Smooth muscle cell (in vitro differentiated cells): Measurements from ENCODE around the gene FAM47E. TPM values are rescaled to one million over a fixed set of nuclear protein-coding genes. Genes with fewer than 3 reads are reported as not detected.
"Not testable (repeated sequence)": the region's sequence is repeated elsewhere in the genome, so short reads cannot be mapped to it uniquely, and the experiment has no call there.

Source experiments
- DNase-seq: peaks from one replicate; lab custom pipeline; 2025; ENCODE audit not compliant: unreplicated experiment; lab: John Stamatoyannopoulos, UW
- H2AFZ ChIP-seq: fragments of 200-600 bp; sonication (generic); 2 replicates; pipeline ENCODE4 v1.6.0; 2016; ENCODE audit warnings: antibody characterized with exemption, low read depth, mild to moderate bottlenecking
- H3F3A ChIP-seq: fragments of 200-600 bp; sonication (generic); 2 replicates; pipeline ENCODE4 v1.6.0; 2017; ENCODE audit warnings: antibody characterized with exemption, low read depth
- H3K27ac ChIP-seq: fragments of 200-600 bp; sonication (generic); 2 replicates; pipeline ENCODE4 v1.5.1; 2016; ENCODE audit warnings: low read depth, mild to moderate bottlenecking
- H3K27me3 ChIP-seq: fragments of 200-600 bp; sonication (generic); 2 replicates; pipeline ENCODE4 v1.6.1; 2016; ENCODE audit warnings: low read depth, mild to moderate bottlenecking
- H3K36me3 ChIP-seq: fragments of 200-600 bp; sonication (generic); 2 replicates; pipeline ENCODE4 v1.5.1; 2016; ENCODE audit warnings: low read depth
- H3K4me1 ChIP-seq: fragments of 200-600 bp; sonication (generic); 2 replicates; pipeline ENCODE4 v1.5.1; 2016; ENCODE audit warnings: low read depth
- H3K4me2 ChIP-seq: fragments of 200-600 bp; sonication (generic); 2 replicates; pipeline ENCODE4 v1.6.0; 2016; ENCODE audit warnings: mild to moderate bottlenecking
- H3K4me3 ChIP-seq: fragments of 200-600 bp; sonication (generic); 2 replicates; pipeline ENCODE4 v1.5.1; 2016; ENCODE audit warnings: mild to moderate bottlenecking
- H3K79me2 ChIP-seq: fragments of 200-600 bp; sonication (generic); 2 replicates; pipeline ENCODE4 v1.6.0; 2016; ENCODE audit warnings: low read depth, mild to moderate bottlenecking
- H3K9ac ChIP-seq: fragments of 200-600 bp; sonication (generic); 2 replicates; pipeline ENCODE4 v1.6.0; 2016; ENCODE audit warnings: low read depth
- H3K9me3 ChIP-seq: fragments of 200-600 bp; sonication (generic); replicated peaks from 2 replicates; pipeline ENCODE4 v1.5.1; 2016; ENCODE audit warnings: low read depth
- H4K20me1 ChIP-seq: fragments of 200-600 bp; sonication (generic); 2 replicates; pipeline ENCODE4 v1.6.0; 2016; ENCODE audit warnings: low read depth
- CTCF ChIP-seq: fragments of 200-600 bp; sonication (generic); IDR thresholded peaks from 2 replicates; pipeline ENCODE4 v1.5.1; 2017; ENCODE audit warnings: borderline replicate concordance, mild to moderate bottlenecking, antibody characterized with exemption; ENCODE audit not compliant: insufficient read depth, poor library complexity, severe bottlenecking
- WGBS: methylation state at CpG from one replicate; pipeline ENCODE4 v1.1.7; 2016; ENCODE audit warnings: low lambda C conversion rate; 5-methylcytosine and 5-hydroxymethylcytosine counted together
- polyA plus RNA-seq: library from polyadenylated mRNA; unstranded; fragments of >200 nt; fragmentation: Nextera tagmentation; extraction: Ambion mirVana; gene quantifications from 2 replicates; pipeline ENCODE4 v1.2.1, GENCODE V29; 2016
- total RNA-seq: library from RNA; depleted of rRNA; stranded (reverse); fragments of >200 nt; gene quantifications from 2 replicates; pipeline ENCODE4 v1.2.3, GENCODE V29; 2014

The FAM47E gene
- total and polyA plus RNA-seq, 2 experiments from 2014 or later: 0.63 to 0.73 TPM

- 80% methylated on average over 4 of the region's 4 CpGs for WGBS
- Histone ChIP-seq H3F3A (no peaks in the 10 kb centered on the region), H3K79me2 (no peaks in the 10 kb centered on the region), H3K27ac (no peak overlapping the region), H3K4me2 (no peak overlapping the region), H3K36me3 (no peaks in the 10 kb centered on the region), H2AFZ (no peak overlapping the region), H3K4me1 (no peaks in the 10 kb centered on the region), H3K4me3 (no peak overlapping the region), H3K9me3 (no peaks in the 10 kb centered on the region), H3K27me3 (no peaks in the 10 kb centered on the region), H3K9ac (no peak overlapping the region), H4K20me1 (no peaks in the 10 kb centered on the region)
- TF ChIP-seq CTCF: no peak
- DNase-seq: no peak
Observed at GRCh38 chr4:76283900-76284299, 32.4 kb downstream of the FAM47E start.

- DNase-seq, H3K9ac ChIP-seq, H3K4me3 ChIP-seq, H3K27me3 ChIP-seq, H4K20me1 ChIP-seq, H3K79me2 ChIP-seq, H3K4me1 ChIP-seq, H3K4me2 ChIP-seq, H3F3A ChIP-seq, H3K36me3 ChIP-seq, H3K9me3 ChIP-seq, H3K27ac ChIP-seq, H2AFZ ChIP-seq: not testable (repeated sequence)
- 81% methylated on average over 3 of the region's 3 CpGs for WGBS
Observed at GRCh38 chr4:76287811-76288210, 36.3 kb downstream of the FAM47E start.

- no peak overlapping the region for H3K27ac ChIP-seq
- H4K20me1 ChIP-seq: no peaks in the 10 kb centered on the region
- no peak overlapping the region for H2AFZ ChIP-seq
- H3F3A ChIP-seq: peaks cover 2% of the 10 kb centered on the region
- no peaks in the 10 kb centered on the region for H3K36me3 ChIP-seq
- no peak for DNase-seq
- no peaks in the 10 kb centered on the region for H3K27me3 ChIP-seq
- no peak overlapping the region for H3K9ac ChIP-seq
- no peaks in the 10 kb centered on the region for H3K4me1 ChIP-seq
- no peaks in the 10 kb centered on the region for H3K9me3 ChIP-seq
- no peak overlapping the region for H3K4me2 ChIP-seq
- no peaks in the 10 kb centered on the region for H3K79me2 ChIP-seq
- no peak overlapping the region for H3K4me3 ChIP-seq
- 97% methylated on average over 3 of the region's 3 CpGs for WGBS
- TF ChIP-seq CTCF: no peak
Observed at GRCh38 chr4:76292730-76293129, 41.2 kb downstream of the FAM47E start.

GRCh38 chr4:76293772-76294171, 42.3 kb downstream of the FAM47E start:
- Histone ChIP-seq H3K9me3 (peaks cover 6% of the 10 kb centered on the region), H3K4me1 (no peaks in the 10 kb centered on the region), H3K9ac (no peak overlapping the region), H3K36me3 (no peaks in the 10 kb centered on the region), H3K4me2 (no peak overlapping the region), H3F3A (peaks cover 2% of the 10 kb centered on the region), H3K4me3 (no peak overlapping the region), H3K27ac (peak overlapping the region; percentile 50), H3K27me3 (no peaks in the 10 kb centered on the region), H2AFZ (no peak overlapping the region), H3K79me2 (no peaks in the 10 kb centered on the region), H4K20me1 (no peaks in the 10 kb centered on the region)
- TF ChIP-seq CTCF: no peak
- 32% methylated on average over 2 of the region's 2 CpGs for WGBS
- DNase-seq: no peak
